RWPE2 (cell line): ENCODE measurements around the gene PPM1H.

Experiments used
- ATAC-seq: fragments of 200-7000 bp; cut with Tn5 transposase; 3 replicates; pipeline ENCODE4 v1.9.1; 2021; ENCODE audit warnings: low read depth
- DNase-seq: peaks from one replicate; pipeline ENCODE4 v3.0.0-alpha.2; 2020; ENCODE audit warnings: low spot score
- H3K27ac ChIP-seq: fragments of 450-650 bp; 2 replicates; pipeline ENCODE4 v1.5.1; 2017; ENCODE audit warnings: mild to moderate bottlenecking; ENCODE audit not compliant: poor library complexity, severe bottlenecking
- H3K27me3 ChIP-seq: fragments of 250-450 bp; sonication (Bioruptor Pico); 2 replicates; pipeline ENCODE4 v1.5.1; 2021; ENCODE audit warnings: mild to moderate bottlenecking, moderate library complexity; ENCODE audit not compliant: insufficient read depth, poor library complexity, severe bottlenecking
- H3K36me3 ChIP-seq: fragments of 250-450 bp; sonication (Bioruptor Pico); 2 replicates; pipeline ENCODE4 v1.5.1; 2020; ENCODE audit warnings: low read depth, mild to moderate bottlenecking, moderate library complexity
- H3K4me1 ChIP-seq: fragments of 250-450 bp; sonication (Bioruptor Pico); 2 replicates; pipeline ENCODE4 v1.5.1; 2021; ENCODE audit warnings: mild to moderate bottlenecking, moderate library complexity; ENCODE audit not compliant: insufficient read depth, poor library complexity, severe bottlenecking
- H3K4me3 ChIP-seq: fragments of 250-450 bp; sonication (Bioruptor Pico); 2 replicates; pipeline ENCODE4 v1.5.1; 2021; ENCODE audit warnings: mild to moderate bottlenecking, moderate library complexity; ENCODE audit not compliant: severe bottlenecking
- H3K9me3 ChIP-seq: fragments of 250-450 bp; sonication (Bioruptor Pico); 2 replicates; pipeline ENCODE4 v1.5.1; 2021; ENCODE audit warnings: mild to moderate bottlenecking, moderate library complexity; ENCODE audit not compliant: severe bottlenecking
- TF ChIP-seq, protein P1 (sequence below): fragments of 450-650 bp; IDR thresholded peaks from one replicate; pipeline ENCODE4 v1.5.1; 2017; ENCODE audit warnings: mild to moderate bottlenecking, moderate library complexity; ENCODE audit not compliant: poor library complexity, severe bottlenecking

PPM1H gene

DNA sequence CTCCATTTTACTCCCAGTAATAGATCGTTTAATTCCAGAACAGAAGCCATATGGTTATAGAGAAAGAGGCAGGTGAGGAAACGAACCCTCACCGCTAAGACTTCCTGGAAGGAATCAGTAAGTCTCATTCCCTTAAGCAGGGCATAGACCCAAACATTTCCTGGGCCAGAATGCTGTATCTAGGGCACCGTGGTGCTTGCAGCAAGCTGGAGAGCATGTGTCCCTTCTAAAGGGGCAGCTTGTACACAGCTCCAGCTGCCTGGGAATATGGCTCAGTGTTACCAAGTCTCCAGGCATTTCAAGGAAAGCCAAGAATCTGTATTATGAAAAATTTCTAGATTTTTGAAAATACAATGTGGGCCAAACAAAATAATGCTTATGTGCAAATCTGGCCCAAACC, 73.4 kb downstream of the PPM1H start:
- Histone ChIP-seq H3K27ac (peak overlapping the region; percentile 77), H3K4me1 (peaks cover 20% of the 10 kb centered on the region), H3K4me3 (no peak overlapping the region), H3K27me3 (no peaks in the 10 kb centered on the region), H3K9me3 (no peaks in the 10 kb centered on the region), H3K36me3 (no peaks in the 10 kb centered on the region)
- TF ChIP-seq, protein P1, sequence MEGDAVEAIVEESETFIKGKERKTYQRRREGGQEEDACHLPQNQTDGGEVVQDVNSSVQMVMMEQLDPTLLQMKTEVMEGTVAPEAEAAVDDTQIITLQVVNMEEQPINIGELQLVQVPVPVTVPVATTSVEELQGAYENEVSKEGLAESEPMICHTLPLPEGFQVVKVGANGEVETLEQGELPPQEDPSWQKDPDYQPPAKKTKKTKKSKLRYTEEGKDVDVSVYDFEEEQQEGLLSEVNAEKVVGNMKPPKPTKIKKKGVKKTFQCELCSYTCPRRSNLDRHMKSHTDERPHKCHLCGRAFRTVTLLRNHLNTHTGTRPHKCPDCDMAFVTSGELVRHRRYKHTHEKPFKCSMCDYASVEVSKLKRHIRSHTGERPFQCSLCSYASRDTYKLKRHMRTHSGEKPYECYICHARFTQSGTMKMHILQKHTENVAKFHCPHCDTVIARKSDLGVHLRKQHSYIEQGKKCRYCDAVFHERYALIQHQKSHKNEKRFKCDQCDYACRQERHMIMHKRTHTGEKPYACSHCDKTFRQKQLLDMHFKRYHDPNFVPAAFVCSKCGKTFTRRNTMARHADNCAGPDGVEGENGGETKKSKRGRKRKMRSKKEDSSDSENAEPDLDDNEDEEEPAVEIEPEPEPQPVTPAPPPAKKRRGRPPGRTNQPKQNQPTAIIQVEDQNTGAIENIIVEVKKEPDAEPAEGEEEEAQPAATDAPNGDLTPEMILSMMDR = no peak
- ATAC-seq (no peak), DNase-seq (no peak)

DNA sequence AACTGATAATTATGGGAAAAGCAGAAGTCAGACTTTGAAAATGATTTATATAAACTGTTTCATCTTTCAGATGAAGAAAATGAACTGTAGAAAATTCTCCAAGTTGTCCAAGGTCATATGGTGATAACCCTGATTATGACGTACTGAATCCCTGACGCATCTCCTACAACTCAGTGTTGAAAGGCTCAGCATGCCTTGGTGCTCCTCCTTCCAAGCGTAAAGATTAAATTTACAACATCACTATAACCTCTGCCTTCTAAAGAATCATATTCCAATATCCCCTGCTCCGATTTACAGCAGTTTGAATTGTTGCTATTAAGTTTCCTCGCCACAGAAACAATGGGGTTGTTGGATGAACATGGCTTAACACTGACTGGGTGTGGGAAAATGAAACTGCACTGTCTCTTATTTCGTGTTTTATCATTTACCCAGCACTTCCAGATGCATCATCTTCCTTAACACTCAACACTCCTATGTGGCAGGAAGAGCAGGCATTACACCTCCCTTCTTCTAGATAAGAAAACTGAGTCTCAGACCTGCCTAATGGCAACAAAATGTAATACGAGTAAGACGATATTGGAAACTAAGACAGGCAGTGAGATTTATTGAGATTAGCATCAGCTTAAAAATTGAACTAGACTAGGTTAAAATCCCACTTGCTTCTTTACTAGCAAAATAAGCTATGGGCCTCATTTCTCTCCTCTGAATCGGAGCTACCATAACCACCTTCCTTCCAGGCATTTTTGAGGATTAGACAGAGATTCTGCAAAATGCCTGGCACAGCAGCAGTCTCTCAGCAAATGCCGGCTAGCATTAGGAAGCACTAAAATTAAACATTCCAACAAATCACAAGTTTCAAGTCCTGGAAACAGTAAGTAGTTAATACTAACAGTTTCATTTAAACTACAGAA, 74.2 kb downstream of the PPM1H start:
- no peaks in the 10 kb centered on the region for H3K36me3 ChIP-seq
- no peaks in the 10 kb centered on the region for H3K9me3 ChIP-seq
- H3K27me3 ChIP-seq = no peaks in the 10 kb centered on the region
- peaks cover 18% of the 10 kb centered on the region for H3K4me1 ChIP-seq
- DNase-seq = no peak
- TF ChIP-seq, protein P1 = no peak
- H3K27ac ChIP-seq = no peak overlapping the region
- no peak overlapping the region for H3K4me3 ChIP-seq
- no peak for ATAC-seq

DNA sequence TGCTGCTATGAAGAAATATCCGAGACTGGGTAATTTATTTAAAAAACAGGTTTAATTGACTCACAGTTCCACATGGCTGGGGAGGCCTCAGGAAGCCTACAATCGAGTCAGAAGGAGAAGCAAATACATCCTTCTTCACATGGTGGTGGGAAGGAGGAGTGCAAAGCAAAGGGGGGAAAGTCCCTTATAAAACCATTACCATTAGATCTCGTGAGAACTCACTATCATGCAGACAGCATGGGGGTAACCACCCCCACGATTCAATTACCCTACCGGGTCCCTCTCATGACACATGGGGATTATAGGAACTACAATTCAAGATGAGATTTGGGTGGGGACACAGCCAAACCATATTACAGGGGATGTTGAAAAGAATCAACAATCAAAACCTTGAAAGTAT, 74.9 kb downstream of the PPM1H start:
- TF ChIP-seq, protein P1 = no peak
- Histone ChIP-seq H3K36me3 (no peaks in the 10 kb centered on the region), H3K4me1 (peaks cover 18% of the 10 kb centered on the region), H3K27me3 (no peaks in the 10 kb centered on the region), H3K9me3 (no peaks in the 10 kb centered on the region), H3K27ac (no peak overlapping the region), H3K4me3 (no peak overlapping the region)
- DNase-seq = no peak
- no peak for ATAC-seq

DNA sequence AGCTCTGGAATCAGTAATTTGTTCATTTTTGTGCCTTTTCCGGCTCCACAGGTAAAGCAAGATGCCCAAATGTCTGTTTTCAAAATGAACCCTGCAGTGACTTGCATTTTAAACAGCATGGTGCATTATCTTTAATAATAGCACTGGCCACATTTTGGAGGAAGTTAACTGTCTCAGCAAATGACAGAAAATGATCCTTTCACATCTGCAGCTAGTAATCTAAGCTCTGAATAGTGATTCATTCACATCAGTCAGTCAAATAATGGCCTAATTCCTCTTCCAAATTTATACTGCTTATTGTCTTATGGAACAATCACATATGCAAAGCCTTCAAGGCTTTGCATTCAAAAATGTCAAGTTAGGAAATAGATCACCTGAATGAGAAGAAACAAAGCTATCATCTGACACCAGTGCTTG, 75.6 kb downstream of the PPM1H start:
- Histone ChIP-seq H3K27me3 (no peaks in the 10 kb centered on the region), H3K4me3 (no peak overlapping the region), H3K4me1 (peaks cover 18% of the 10 kb centered on the region), H3K9me3 (no peaks in the 10 kb centered on the region), H3K27ac (no peak overlapping the region), H3K36me3 (no peaks in the 10 kb centered on the region)
- ATAC-seq = no peak
- TF ChIP-seq, protein P1 = no peak
- DNase-seq = no peak

DNA sequence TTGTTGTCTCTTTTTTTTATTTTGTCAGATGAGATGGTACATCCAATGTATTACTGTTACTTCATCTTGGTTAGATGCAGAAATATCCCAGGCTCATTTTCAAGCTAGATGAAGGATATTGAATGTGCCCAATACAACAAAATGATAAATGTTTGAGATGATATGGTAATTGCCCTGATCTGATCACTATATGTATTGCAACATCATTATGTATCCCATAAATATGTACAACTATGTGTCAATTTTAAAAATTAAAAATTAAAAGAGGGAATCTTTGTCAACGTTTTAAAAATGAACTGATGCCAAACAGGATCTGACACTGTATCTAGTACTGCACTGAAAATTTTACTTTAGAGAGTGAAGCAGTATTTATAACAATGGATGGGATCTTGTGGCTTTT, 78.5 kb downstream of the PPM1H start:
- Histone ChIP-seq H3K27me3 (no peaks in the 10 kb centered on the region), H3K4me3 (no peak overlapping the region), H3K9me3 (no peaks in the 10 kb centered on the region), H3K36me3 (no peaks in the 10 kb centered on the region), H3K4me1 (no peaks in the 10 kb centered on the region), H3K27ac (no peak overlapping the region)
- no peak for ATAC-seq
- no peak for DNase-seq
- TF ChIP-seq, protein P1 = no peak
